HCEC 1CT (cell line): ENCODE data around the gene ZNF541.
"Not testable (repeated sequence)": the region's sequence is repeated elsewhere in the genome, so short reads cannot be mapped to it uniquely, and the experiment has no call there.

Experiments
- DNase-seq: peaks from one replicate; pipeline ENCODE4 v3.0.0-alpha.2; 2017

Gene ZNF541

GRCh38 chr19:47573071-47574026, at the start of gene ZNF541:
TSS of gene ZNF541 (minus strand) at chr19:47573148. CDS start at chr19:47555856, 17,292 bp downstream.
- no peak for DNase-seq

GRCh38 chr19:47619763-47620162, 46.8 kb upstream of the ZNF541 start:
- no peak for DNase-seq

- no peak for DNase-seq
Observed at GRCh38 chr19:47618771-47619170, 45.8 kb upstream of the ZNF541 start.

- no peak for DNase-seq
Observed at GRCh38 chr19:47615714-47616113, 42.8 kb upstream of the ZNF541 start.

GRCh38 chr19:47615230-47615629, 42.3 kb upstream of the ZNF541 start:
- no peak for DNase-seq

- no peak for DNase-seq
Observed at GRCh38 chr19:47614559-47614958, 41.6 kb upstream of the ZNF541 start.

GRCh38 chr19:47614021-47614295, 41.0 kb upstream of the ZNF541 start:
- DNase-seq = no peak

GRCh38 chr19:47613165-47614020, 40.4 kb upstream of the ZNF541 start:
- no peak for DNase-seq

GRCh38 chr19:47610902-47611301, 38.0 kb upstream of the ZNF541 start:
- DNase-seq = no peak

GRCh38 chr19:47609906-47610894, 37.3 kb upstream of the ZNF541 start:
- DNase-seq = peak; percentile 53

GRCh38 chr19:47608969-47609905, 36.3 kb upstream of the ZNF541 start, which contains the start of gene BICRA:
TSS of gene BICRA (plus strand) at chr19:47609134. CDS start at chr19:47673575, 64,441 bp downstream.
- DNase-seq = peak; percentile 74

- DNase-seq = peak; percentile 87
Observed at GRCh38 chr19:47608074-47608918, 35.3 kb upstream of the ZNF541 start.

- no peak for DNase-seq
Observed at GRCh38 chr19:47607564-47608073, 34.7 kb upstream of the ZNF541 start.

GRCh38 chr19:47603706-47604565, 31.0 kb upstream of the ZNF541 start:
- DNase-seq = no peak

GRCh38 chr19:47601180-47601904, 28.4 kb upstream of the ZNF541 start:
- DNase-seq = no peak

GRCh38 chr19:47600246-47601179, 27.6 kb upstream of the ZNF541 start:
- DNase-seq = peak; percentile 99

GRCh38 chr19:47599671-47600245, 26.8 kb upstream of the ZNF541 start:
- not testable (repeated sequence) for DNase-seq
